Activated CD8-positive, alpha-beta memory T cell treated with anti-CD3 and anti-CD28 coated beads, Interleukin-2, amount 50 U/mL, for 4 hours (primary cell): Measurements from ENCODE around the gene NBAS.
"Not testable (repeated sequence)": the region's sequence is repeated elsewhere in the genome, so short reads cannot be mapped to it uniquely, and the experiment has no call there.

Experiments
- DNase-seq: peaks from one replicate; pipeline ENCODE4 v3.0.0-alpha.2; 2020

The NBAS gene

GRCh38 chr2:15298770-15299169 lies 262.4 kb downstream of the NBAS start:
- no peak for DNase-seq

DNA sequence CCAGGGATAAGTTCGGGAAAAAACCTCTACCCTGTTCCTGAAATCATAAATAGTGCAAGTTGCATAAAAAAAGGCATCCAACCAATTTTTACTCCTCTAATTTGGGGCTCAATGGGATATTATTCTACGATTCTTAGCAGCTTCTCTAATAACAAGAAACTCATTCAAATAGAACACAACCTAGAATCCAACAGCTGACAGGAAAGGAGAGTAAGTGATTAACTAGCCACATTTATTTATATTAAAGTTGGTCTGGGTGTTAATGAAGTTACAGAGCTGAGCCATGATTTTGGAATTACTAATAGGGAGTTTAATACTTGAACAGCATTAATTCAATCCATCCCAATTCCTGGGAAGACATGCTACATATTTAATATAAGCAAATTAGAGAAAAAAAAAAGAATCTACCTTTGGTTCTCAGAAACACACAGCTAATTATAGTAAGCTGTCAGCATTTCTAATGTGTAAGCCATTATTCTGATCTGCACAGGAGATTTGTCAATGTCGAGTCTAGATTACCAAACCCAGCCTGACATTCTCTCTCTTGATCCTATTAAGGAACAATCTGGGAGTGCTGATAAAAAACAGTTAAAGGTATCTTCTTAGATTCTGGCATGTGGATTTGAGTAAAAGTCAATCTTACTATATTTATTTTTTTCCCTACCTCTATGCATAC lies 267.7 kb downstream of the NBAS start:
- no peak for DNase-seq

GRCh38 chr2:15287447-15288184 lies 273.5 kb downstream of the NBAS start:
- no peak for DNase-seq

DNA sequence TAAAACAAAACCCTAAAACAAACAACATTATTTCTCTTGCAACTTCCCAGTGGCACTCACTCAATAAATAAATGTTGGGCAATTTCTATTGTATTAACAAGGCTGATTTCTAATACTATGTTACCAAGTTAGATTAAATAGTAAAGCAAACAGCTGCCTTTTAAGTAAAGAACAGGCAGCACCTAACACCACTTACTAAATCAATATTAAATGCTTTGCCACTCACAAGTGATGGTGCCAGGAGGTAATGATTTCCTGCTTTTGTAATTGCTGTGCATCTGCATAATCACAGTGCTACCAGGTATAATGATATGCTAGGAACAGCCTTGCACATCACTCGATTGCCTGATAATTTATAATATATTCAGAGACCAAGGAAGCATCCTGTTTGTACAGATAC lies 276.5 kb downstream of the NBAS start:
- no peak for DNase-seq

DNA sequence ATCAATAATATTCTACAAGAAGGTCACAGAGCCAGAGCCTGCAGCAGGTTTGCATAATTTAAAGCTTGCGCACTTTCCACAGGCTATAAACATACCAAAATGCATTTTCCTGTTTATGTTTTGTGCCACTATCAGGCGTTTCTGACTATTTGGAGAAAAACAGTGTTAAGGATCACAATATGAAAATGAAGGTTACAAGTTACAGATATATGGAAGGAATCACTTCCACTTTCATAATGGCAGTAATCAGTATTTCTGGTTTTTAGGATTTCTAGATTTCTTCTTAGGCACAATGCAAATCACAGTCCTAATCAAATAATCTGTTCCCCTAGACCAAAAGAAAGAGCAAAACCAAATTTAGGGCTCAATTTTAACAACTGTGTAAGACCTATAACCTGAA lies 279.5 kb downstream of the NBAS start:
- no peak for DNase-seq

- DNase-seq = no peak
These were observed 281.8 kb downstream of the NBAS start for GRCh38 chr2:15279201-15279876.

DNA sequence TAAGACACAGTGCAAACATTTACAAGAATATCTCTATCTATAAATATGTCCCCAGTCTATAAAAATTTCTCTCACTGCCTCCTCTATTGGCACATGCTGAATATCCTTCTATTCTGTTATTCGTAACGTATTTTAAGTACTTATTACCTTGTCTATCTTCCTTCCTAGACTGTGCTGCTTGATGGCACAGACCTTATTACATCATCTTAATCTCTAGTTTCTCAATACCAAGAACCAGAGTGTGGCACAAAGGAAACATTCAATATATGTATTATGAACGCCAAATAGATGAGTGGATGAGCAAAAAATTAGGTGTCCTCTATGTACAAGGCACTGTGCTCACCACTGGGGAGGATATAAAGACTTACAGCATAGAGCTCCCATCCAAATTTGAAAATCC lies 282.8 kb downstream of the NBAS start:
- no peak for DNase-seq

GRCh38 chr2:15275346-15275745 lies 285.8 kb downstream of the NBAS start:
- DNase-seq = no peak

DNA sequence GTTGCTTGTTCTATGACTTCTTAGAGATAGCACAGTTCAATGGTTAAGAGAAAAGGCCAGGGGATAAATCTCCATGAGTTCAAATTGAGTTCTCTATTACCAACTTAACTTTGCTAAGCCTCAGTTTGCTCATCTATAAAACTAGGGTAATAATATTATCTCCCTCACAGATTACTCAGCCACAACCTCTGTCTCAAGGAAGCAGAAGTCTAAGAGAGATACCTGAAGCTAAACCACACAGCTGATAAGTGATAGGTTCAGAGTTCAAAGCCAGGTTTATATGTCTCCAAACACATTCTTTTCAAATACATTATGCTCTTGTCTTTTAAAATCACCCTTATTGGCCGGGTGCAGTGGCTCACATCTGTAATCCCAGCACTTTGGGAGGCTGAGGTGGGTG lies 287.7 kb downstream of the NBAS start:
- no peak for DNase-seq

DNA sequence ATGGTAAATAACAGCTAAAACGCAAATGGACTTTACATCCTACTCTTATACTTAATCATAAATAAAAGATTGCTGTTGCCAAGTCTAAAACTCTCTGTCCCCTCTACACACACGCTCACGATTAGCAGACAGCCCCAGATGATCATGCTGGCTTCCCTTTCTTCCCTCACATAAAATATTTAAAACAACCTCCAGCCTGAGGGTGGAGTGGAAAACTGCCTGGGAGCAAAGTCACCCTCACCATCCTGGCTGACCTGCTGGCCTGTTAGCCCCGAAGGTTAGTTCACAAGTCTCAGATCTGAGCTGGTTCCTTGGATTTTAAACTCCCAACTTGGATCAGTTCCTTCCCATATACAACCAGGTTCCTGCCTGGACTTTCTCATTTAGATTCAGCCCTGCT lies 288.2 kb downstream of the NBAS start:
- no peak for DNase-seq

DNA sequence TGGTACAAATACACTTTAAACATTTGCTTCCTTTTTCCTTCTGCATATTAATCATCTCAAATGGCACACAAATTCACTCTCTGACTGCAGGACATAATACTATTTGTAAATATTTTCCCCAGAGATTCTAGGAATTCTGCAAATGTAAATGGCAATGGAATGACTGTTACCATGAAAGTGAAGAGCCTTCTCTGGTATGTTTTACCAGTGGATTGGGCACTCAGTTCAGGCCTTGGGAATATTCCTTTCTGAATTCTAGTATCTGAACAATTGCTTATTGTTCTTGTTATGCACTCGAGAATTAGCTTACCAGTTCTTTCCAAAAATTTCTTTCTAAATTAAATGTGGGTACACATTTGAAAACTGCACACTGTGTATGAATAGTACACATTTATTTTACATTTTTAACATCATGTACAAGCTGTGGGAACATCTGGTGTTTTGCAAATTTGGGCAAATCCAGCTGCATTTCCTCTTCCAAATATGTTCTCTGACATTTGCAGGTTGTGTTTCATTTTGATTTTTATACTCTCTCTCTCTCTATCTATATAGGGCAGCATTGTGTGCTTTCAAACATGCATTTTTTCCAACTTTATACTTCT lies 289.1 kb downstream of the NBAS start:
- DNase-seq = no peak

DNA sequence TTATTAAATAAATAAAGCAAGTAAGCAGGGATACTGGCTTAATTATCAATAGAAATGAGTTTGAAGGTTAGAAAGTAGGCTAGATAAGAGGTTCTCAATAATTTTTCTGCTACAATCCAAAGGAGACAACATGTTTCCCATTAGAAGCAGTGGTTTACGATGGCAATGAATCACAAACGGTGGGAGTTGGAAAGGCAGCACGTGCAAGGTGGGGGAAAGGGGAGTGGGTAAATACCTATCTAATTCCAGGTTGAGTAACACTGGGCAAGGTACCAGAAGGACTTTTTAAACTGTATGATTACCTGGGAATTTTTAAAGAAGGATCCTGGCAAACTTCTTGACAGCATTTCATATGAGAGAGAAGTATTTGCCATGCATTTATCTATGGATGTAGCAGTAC lies 289.9 kb downstream of the NBAS start:
- no peak for DNase-seq

DNA sequence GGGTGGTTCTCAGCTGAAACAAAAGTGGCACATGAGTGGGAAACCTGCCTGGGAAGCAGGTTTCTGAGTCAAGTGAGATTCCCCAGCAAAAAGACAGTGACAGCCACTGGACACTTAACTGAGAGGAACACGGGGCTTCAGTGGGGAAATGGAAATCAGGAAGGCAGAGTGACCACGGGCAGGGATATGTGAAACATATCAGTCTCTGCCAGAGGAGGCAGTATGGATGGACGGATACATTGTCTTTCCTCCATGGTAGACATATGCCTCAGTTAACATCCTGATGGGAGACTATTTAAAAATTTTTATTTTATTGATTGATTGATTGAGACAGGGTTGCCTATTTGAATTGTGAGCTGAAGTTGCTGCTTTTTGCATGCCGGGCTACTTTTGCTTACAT lies 292.1 kb downstream of the NBAS start:
- no peak for DNase-seq

DNA sequence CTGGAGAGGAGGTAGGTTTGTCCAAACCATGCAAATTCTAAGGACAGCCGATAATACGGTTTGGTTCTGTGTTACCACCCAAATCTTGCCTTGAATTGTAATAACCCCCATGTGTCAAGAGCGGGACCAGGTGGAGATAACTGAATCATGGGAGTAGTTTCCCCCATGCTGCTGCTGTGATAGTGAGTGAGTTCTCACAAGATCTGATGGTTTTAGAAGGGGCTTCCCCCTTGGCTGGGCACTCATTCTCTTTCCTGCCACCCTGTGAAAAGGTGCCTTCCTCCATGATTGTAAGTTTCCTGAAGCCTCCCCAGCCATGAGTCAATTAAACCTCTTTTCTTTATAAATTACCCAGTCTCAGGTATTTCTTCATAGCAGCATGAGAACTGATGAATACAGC lies 295.2 kb downstream of the NBAS start:
- DNase-seq = no peak

- no peak for DNase-seq
These were observed 297.0 kb downstream of the NBAS start for GRCh38 chr2:15263976-15264685.

- no peak for DNase-seq
These were observed 298.3 kb downstream of the NBAS start for GRCh38 chr2:15262792-15263191.

DNA sequence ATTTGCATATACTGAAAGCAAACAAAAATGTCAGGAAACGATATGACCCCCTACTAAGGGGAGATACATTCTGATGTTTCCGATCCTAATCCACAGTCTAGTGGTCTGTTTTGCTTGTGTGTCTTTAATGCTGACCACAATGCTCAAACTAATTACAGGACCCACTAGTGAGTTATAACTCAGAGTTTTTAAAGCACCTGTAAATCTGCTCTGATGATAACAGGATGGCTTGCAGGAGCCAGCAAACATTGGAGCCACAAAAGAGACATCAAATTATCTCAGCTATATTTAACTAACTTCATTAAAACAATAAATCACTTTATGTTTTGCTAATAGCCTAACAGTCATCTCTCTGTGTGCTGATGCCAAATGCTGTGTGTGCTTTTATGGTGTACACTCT lies 300.3 kb downstream of the NBAS start:
- no peak for DNase-seq

GRCh38 chr2:15260196-15260595 lies 300.9 kb downstream of the NBAS start:
- no peak for DNase-seq

GRCh38 chr2:15259356-15259756 lies 301.8 kb downstream of the NBAS start:
- DNase-seq = no peak

DNA sequence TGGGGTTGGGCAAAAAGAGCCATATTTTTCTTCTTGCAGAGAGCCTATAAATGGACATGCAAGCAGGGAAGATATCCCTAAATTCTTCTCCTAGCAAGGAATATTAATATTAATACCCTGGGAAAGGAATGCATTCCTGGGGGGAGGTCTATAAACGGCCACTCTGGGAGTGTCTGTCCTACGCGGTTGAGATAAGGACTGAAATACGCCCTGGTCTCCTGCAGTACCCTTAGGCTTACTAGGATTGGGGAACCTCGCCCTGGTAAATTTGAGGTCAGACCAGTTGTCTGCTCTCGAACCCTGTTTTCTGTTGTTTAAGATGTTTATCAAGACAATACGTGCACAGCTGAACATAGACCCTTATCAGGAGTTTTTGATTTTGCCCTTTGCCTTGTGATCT lies 302.7 kb downstream of the NBAS start:
- DNase-seq = not testable (repeated sequence)

DNA sequence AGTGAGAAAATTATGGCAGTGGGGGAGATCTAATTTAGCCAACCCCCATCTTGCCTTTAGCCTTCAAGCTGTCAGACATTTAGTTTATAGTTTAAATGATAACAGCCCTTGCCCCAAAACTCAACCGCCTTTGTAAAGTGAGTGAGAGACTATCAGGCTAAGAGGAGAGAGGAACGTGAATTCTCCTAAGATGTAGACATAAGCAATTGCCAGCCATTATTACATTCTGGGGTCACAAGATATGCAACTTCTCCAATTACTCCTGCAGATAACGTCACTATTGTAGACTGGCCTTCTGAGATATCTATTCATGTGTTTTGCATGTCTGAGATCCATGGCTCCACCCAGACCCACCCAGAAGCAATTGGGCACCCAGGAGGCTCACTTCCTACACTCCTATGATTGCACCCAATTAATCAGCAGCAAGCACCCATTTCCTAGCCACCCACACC lies 307.3 kb downstream of the NBAS start:
- DNase-seq = no peak

DNA sequence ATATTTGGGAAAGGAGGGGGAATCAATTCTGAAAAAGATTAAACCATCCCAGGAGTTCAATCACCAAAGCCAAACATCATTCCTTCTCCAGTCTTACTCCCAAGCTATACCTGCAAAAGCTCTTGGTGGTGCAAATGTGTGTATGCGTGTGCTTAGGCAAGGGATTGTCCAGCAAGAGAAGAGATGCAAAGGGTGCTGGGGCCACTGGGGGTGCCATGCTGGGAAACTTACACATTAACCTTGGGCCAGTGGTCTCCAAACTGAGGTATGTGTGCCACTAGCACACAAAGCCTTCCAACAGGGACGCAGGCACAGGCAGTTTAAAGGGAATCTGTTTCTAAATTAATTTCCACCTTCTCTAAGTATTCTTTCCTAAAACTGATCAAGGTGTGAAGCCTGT lies 307.9 kb downstream of the NBAS start:
- DNase-seq = no peak

DNA sequence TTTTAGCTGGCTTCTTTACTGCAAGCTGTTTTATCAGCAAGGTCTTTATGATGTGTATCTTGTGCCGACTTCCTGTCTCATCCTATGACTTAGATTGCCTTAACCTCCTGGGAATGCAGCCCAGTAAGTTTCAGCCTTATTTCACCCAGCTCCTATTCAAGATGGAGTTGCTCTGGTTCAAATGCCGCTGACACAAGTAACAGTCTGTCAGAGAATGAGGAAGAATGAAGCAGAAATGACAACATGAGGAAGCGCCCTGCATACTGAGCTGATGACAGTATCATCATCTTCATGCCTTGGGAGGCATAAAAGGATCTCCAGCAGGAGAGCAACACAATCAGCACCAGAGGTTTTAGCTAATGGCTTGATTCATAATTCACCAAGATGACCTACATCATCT lies 309.4 kb downstream of the NBAS start:
- DNase-seq = no peak
